ENCODE data around the gene CUL5. TPM values are rescaled to one million over a fixed set of nuclear protein-coding genes. Genes with fewer than 3 reads are reported as not detected.
"Not testable (repeated sequence)": the region's sequence is repeated elsewhere in the genome, so short reads cannot be mapped to it uniquely, and the experiment has no call there.

The CUL5 gene
- total RNA-seq, 1 experiment from 2014 or later = 63.1 TPM

GRCh38 chr11:108117746-108118371 is 109.2 kb downstream of the CUL5 start:
- H3K9me3 ChIP-seq (ENCODE audit: low read depth, low read length, poor library complexity, severe bottlenecking) = no peaks in the 10 kb centered on the region
- CTCF ChIA-PET = interaction anchor here (0.6 to 2.7 kb wide), 3 partner anchors 189 to 540 kb away, joined by 3 to 6 read pairs (median 3); no protein-coding TSS in a partner anchor
- peak; percentile 79 for DNase-seq (ENCODE audit: low spot score)
- no peaks in the 10 kb centered on the region for H3K27me3 ChIP-seq (replicated peaks; ENCODE audit: insufficient read depth, low read depth, low read length, poor library complexity)
- intact Hi-C loops (cut with micrococcal nuclease; ENCODE audit: unreplicated experiment) = loop anchor here (1.0 kb wide), 1 partner anchor 530 kb away; no protein-coding TSS in a partner anchor
- no peaks in the 10 kb centered on the region for H3K36me3 ChIP-seq (ENCODE audit: insufficient read depth, low read length, poor library complexity, severe bottlenecking)
- POLR2A ChIA-PET (ENCODE audit: low non-redundant PET) = no interaction called here
- H3K27ac ChIP-seq (ENCODE audit: low read depth, low read length, poor library complexity, severe bottlenecking) = no peak overlapping the region
- peaks cover 6% of the 10 kb centered on the region for H3K4me1 ChIP-seq (ENCODE audit: insufficient read depth, low read length, poor library complexity, severe bottlenecking)
- TF ChIP-seq EZH2 (IDR thresholded peaks at IDR 0.05; ENCODE audit: borderline replicate concordance, low read depth, low read length, poor library complexity, severe bottlenecking) (no peak), CTCF (conservative IDR thresholded peaks at IDR 0.05; ENCODE audit: low read depth, low read length) (peak; percentile 72)
- H3K4me3 ChIP-seq (ENCODE audit: low read depth, low read length, poor library complexity, severe bottlenecking) = no peak overlapping the region
- no TSS peak for BruUV-seq (replicated peaks)

- H3K9me3 ChIP-seq (ENCODE audit: low read depth, low read length, poor library complexity, severe bottlenecking); intact Hi-C loops (cut with micrococcal nuclease; ENCODE audit: unreplicated experiment); DNase-seq (ENCODE audit: low spot score); H3K27me3 ChIP-seq (replicated peaks; ENCODE audit: insufficient read depth, low read depth, low read length, poor library complexity); CTCF ChIA-PET; BruUV-seq (replicated peaks); POLR2A ChIA-PET (ENCODE audit: low non-redundant PET); H3K36me3 ChIP-seq (ENCODE audit: insufficient read depth, low read length, poor library complexity, severe bottlenecking); H3K4me1 ChIP-seq (ENCODE audit: insufficient read depth, low read length, poor library complexity, severe bottlenecking): not testable (repeated sequence)
- H3K27ac ChIP-seq (ENCODE audit: low read depth, low read length, poor library complexity, severe bottlenecking) = peak overlapping the region; percentile 75
- peak overlapping the region; percentile 71 for H3K4me3 ChIP-seq (ENCODE audit: low read depth, low read length, poor library complexity, severe bottlenecking)
These were observed 112.2 kb downstream of the CUL5 start for GRCh38 chr11:108120936-108121273.

DNA sequence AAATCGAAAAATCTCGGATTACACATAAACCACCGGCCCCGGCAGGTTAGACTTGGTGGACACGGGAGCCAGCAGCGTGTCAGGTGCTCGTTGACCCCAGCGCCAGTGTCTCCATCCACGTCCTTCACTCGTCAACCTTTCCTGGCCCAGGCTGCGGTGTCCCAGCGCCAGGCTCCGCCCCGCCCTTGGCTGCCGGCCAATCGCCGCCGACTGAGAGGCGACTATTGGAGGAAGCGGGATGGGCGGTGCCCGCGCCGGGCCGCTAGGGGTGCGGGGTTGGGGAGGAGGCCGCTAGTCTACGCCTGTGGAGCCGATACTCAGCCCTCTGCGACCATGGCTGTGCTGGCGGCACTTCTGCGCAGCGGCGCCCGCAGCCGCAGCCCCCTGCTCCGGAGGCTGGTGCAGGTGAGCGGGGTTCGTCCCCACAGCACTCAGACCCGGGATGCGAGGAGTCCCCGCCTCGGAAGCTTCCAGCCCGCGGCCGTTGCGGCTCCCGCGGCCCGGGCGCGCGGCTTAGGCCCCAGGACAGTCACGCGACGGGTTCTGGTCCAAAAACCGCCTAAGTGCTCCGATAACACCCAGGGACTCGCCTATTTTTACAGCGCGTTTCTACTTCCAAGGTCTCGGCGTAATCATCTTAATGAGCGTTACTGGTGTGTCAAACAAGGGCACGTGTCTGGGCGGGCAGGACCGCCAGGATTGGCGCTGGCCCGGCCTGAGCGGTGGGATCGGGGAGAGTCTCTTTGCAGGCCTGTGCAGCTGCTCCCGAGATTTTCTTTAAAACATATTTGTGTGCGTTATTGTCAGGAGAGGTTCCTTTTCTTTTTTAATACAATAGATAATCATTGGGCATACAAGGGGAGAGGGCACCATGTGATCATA is 112.8 kb downstream of the CUL5 start, which contains the start of gene ACAT1:
Gene ACAT1 (plus strand): TSS at position 294 of the 882 bp plus-strand sequence. CDS start 40 bp downstream, at position 334.
- intact Hi-C loops (cut with micrococcal nuclease; ENCODE audit: unreplicated experiment) = no loop called here
- peak; percentile 97 for DNase-seq (ENCODE audit: low spot score)
- Histone ChIP-seq H3K4me3 (ENCODE audit: low read depth, low read length, poor library complexity, severe bottlenecking) (peak within 1 kb of the TSS; percentile 71), H3K9me3 (ENCODE audit: low read depth, low read length, poor library complexity, severe bottlenecking) (no peaks in the 10 kb centered on the region), H3K4me1 (ENCODE audit: insufficient read depth, low read length, poor library complexity, severe bottlenecking) (peaks cover 9% of the 10 kb centered on the region), H3K27ac (ENCODE audit: low read depth, low read length, poor library complexity, severe bottlenecking) (peak within 1 kb of the TSS; percentile 75), H3K36me3 (ENCODE audit: insufficient read depth, low read length, poor library complexity, severe bottlenecking) (no peaks in the 10 kb centered on the region), H3K27me3 (replicated peaks; ENCODE audit: insufficient read depth, low read depth, low read length, poor library complexity) (no peaks in the 10 kb centered on the region)
- ChIA-PET POLR2A (ENCODE audit: low non-redundant PET) (no interaction called here), CTCF (no interaction called here)
- no TSS peak for BruUV-seq (replicated peaks)
- TF ChIP-seq CTCF (conservative IDR thresholded peaks at IDR 0.05; ENCODE audit: low read depth, low read length) (no peak; the same call in 1 of the 2 replicates), EZH2 (IDR thresholded peaks at IDR 0.05; ENCODE audit: borderline replicate concordance, low read depth, low read length, poor library complexity, severe bottlenecking) (no peak)
